ENCODE results near the gene ZCWPW2.

ZCWPW2 gene

DNA sequence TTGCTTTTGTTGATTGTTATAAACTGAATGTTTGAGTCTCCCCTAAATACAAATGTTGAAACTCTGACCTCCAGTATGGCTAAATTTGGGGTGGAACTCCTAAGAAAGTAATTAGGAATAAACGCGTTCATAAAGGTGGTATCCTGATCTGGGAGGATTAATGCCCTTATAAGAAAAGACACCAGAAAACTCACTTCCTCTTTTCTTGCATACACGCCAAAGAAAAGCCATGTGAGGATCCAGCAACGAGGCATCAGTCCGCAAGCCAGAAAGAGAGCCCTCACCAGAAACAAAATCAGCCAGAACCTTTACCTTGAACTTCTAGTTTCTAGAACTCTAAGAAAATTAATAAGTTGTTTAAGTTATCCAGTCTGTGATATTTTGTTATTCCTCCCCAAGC is 37.5 kb downstream of the ZCWPW2 start:
- no peak for DNase-seq

DNA sequence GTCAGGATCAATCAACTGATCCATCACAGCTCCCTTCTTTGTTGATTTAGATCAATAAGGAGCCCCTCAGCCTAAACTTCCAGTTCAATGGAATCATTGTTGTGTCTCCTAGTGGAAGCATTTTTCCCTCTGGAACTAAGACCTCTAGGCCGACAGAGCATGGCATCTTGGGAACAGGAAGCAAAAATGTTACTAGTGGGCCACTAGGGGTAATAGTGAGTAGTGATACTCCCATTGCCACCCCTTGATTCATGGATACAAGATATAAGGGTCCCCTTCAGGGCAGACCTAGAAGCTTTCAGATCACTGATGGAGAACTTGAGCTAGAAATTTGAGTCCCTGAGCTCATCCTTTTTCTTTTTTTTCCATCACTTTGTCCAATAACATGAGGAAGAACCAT is 40.5 kb downstream of the ZCWPW2 start:
- no peak for DNase-seq

DNA sequence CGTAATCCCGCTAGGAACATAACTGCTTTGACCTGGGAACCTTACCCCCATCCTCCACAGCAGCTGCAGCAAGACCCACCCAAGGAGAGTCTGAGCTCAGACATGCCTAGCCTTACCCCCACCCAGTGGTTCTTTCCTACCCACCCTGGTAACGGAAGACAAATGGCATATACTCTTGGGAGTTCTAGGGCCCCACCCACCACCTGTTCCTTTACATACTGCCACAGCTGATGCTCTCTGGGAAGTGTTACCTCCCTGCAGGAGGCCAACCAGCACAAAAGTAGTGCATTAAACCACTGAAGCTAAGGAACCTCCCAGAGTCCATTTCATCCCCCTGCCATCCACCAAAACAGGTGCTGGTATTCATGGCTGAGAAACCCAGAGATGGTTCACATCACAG is 50.7 kb downstream of the ZCWPW2 start:
- DNase-seq: no peak

DNA sequence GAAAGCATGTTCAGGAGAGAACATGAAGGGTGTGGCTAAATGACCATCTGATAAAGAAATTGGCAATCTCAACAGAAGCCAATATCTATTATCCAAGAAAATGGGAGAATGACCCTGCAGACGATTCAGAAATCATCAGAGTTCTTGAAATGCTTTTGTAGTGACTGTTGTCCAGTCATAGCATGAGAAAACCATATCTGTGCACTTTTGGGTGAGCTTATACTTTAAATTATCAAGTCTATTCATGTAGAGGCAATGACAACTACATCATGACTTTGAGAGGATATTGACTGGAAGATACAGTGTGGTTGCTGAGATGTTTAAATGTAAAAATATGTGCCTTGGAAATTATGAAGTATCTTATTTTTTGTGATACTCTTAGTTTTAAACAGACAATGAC is 57.7 kb downstream of the ZCWPW2 start:
- DNase-seq: no peak

DNA sequence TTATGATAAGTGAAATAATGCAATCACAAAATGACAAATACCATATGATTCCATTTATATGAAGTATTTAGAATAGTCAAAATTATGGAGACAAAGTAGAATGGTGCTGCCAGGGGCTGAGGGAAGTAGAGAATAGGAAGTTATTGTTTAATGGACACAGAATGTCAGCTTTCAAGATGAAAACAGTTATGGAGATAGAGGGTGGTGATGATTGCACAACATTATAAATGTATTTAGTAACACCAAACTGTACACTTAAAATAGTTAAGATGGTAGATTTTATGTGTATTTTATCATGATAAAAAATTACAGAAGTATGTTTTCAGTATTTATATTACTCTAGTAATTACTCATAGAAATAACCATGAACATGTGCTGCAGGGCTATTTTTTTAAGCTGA is 100.9 kb downstream of the ZCWPW2 start:
- DNase-seq: no peak

DNA sequence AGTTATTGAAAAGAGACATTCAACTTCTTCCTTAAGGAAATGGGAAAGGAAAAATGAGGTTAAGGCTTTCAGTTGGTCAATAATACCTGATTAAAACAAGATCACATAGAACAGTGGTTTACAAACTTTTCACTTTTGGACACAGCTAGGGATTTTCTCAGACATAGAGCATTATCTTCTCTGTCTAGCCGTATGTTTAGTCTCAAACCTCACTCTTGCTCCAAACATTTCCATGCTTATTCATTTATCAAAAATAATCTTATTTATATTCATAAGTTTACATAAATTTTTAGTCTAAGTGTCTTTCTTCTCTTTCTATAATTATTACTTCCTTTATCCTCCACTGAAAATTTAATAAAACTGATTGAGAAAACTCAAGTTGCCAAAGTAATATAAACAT is 114.3 kb downstream of the ZCWPW2 start:
- no peak for DNase-seq

DNA sequence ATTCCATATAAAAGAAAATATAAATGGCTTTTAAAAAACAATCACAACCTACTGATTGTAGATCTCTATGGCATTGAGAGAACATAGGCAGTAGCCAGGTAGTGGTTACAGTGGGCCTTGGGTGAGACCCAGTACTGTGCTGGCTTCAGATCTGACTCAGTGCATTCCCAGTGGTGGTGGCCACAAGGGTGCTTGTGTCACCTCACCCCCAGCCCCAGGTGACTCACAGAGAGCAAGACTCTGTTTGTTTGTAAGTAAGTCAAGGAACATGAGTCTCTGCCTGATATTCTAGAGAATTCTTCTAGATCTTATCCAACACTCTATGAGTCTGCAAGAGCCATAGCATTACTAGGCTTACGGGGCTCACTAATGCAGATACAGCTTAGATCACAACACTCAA is 118.9 kb downstream of the ZCWPW2 start:
- DNase-seq: no peak

DNA sequence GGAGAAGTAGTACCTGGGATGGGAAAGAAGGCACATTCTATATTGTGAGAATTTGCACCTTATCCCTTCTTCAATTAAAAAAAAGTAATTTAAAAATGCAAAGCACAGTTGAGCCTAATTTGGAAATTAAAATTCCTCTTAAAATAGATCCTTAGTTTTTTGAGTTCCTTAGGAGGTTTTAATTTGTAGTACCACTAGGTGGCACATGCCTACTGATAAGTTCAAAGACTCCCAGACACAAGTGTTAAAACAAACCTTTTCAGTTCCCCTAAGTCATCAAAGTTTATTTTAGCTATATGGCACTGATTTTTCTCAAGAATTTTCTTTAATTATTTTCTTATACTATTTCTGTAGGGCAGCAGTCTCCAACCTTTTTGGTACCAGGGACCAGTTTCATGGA is 127.7 kb downstream of the ZCWPW2 start:
- DNase-seq: no peak

DNA sequence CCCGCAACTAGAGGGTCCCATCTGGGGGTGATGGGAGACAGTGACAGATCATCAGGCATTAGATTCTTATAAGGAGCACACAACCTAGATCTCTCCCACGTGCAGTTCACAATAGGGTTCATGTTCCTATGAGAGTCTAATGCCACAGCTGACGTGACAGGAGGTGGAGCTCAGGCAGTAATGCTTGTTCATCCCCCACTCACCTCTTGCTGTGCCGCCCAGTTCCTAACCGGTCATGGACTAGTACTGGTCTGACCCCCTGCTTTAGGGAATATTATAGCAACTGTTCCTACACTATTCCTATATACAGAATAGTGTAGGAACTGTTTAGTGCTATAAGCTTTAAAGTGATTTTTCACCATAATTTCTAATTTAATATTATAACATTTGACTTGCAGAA is 128.2 kb downstream of the ZCWPW2 start:
- no peak for DNase-seq

DNA sequence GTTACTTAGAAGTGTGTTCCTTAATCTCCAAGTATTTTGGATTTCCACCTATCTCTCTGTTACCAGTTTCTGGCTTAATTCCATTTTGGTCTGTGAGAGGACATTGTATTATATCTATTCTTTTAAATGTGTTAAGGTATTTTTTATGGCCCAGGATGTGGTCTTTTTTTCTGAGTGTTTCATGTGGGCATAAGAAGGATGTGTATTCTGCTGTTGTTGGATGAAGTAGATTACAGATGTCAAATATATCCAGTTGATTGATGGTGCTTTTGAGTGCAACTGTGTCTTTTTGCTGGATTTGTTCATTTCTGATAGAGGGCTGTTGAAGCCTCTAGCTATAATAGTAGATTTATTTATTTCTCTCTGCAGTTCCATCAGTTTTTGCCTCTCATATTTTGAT is 136.6 kb downstream of the ZCWPW2 start:
- no peak for DNase-seq

DNA sequence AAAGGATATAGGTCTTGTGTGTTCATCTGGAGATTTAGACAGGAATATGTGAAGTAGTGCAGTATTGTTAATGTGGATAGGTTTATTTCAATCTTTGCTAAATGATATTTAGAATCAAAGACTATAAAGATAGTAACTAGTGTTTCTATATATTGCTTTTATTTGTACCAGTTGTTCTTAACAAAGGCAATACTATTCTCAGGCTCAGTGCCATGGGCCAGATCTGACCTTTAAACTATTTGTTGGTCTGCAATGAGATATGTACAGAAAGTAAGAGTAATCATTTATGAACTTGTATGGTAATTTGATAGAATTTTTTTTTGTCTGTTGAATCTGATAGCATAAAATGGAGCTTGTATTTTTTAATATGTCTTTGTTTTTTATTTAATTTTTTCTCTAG is 146.8 kb downstream of the ZCWPW2 start:
- DNase-seq: no peak

DNA sequence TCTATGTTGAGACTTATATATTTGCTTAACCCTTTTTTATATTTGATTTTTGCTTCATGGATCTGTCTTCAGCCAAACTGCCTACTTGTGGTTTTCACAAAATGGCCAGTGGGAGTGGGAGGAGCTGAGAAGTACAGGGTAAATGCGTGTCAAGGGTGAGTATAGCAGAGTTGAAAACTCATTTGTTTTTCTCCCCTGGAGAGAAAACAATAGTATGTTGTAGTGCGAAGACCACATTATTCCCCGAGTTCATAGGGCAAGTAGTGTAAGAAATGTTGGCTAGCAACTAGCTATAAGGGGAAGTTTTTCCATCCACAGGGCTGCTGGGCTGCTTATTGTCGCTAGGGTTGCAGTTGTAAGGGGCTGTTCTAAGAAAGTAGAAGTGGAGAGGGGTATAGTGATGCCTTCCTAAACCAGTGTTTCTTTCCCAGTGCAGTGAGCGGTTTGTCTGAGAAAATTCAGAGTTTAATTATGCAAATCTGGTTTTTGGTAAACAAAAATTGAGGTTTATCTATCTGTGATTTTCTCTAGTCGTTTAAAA is 153.9 kb downstream of the ZCWPW2 start:
- DNase-seq: no peak

DNA sequence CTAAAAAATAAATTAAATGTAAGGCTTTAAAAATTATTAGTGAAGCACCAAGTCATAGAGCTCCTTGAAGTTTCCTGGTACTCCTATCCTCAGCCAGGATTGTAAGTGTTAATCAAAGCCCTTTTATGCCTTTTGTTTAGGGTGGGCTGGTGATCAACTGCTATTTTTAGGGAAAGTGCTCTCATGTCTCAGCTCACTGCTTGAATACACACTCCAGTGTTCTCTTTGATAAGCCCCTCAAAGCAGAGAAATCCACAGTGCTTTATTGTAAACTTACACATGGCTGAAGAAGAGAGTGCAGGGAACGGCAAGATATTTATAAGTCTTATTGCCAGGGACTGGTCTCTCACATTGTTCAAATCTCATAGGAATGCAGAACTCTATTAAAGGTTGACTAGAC is 156.5 kb downstream of the ZCWPW2 start:
- no peak for DNase-seq

DNA sequence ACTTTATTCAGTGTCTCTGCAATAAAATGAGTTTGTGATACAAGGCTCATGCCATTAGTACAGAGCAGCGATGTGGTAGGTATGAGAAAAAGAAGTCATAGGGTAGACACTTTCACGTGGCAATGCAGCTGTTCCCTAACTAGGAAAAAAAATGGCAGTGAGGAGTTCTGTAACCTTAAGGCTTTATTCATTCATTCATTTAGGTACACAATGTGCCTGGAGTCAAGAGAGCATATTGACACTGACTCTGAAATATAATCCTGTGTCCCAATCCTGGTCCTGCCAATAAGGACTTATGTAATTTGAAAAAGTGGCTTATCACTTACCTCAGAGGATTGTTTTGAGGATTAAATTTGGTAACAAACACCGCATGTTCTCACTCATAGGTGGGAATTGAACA is 173.1 kb downstream of the ZCWPW2 start:
- no peak for DNase-seq

DNA sequence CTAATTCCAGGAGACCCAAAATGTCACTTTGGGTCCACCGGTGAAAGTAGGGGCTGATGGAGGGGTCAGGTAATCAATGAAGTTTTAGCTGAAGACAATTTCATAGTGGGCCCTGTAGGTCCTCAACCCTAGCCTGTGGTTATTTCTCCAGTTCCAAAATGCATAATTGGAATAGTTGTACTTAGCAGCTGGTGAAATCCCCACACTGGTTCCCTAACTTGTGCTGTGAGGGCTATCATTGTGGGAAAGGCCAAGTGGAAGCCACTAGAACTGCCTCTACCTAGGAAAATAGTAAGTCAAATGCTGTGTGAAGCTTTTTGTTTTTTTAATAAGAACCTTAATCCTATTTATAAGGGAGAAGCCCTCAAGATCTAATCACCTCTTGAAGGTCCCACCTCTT is 193.8 kb downstream of the ZCWPW2 start:
- no peak for DNase-seq

DNA sequence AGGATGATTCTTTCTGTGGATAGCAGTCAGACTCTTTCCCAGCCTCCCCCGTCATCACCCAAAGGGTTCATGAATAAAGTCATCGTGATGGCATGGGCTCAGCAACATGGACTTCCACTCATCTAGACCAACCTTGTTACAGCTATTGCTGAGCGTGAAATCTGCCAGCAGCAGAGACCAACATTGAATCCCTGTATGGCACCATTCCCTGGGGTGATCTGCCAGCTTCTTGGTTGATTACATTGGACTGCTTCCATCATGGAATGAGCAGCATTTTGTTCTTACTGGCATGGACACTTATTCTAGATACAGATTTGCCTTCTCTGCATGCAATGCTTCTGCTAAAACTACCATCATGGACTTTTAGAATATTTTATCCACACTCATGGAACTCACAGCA is 195.7 kb downstream of the ZCWPW2 start:
- DNase-seq: no peak

DNA sequence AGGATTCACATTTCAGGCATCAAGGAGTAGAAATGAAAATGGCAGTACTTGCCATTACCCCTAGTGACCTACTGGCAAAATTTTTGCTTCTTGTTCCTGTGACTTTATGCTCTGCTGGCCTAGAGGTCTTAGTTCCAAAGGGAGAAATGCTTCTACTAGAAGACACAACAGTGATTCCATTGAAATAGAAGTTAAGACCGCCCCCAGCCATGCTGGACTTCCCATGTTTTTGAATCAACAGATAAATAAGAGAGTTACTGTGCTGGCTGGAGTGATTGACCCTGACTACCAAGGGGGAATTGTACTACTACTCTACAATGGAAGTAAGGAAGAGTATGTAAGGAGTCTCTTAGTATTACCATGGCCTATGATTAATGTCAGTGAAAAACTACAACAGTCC is 196.3 kb downstream of the ZCWPW2 start:
- no peak for DNase-seq

DNA sequence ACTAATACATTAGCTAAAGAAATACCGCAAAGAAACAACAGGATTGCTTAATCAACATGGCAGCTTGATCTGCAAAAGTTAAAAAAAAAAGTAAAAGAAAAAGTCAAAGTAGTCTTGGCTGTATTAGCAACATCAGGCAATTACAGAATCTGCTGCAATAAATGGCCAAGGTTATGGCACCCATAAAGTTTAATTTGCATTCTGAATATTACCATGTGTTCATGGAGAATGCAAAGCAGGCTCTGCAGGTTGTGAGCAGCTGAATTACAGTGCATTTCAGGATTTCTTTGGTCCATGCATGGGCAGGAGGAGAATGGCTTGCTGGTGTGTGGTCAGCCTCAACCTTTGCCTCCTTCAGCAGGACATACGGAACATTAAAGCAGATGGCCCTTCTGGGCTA is 199.2 kb downstream of the ZCWPW2 start:
- DNase-seq: no peak

DNA sequence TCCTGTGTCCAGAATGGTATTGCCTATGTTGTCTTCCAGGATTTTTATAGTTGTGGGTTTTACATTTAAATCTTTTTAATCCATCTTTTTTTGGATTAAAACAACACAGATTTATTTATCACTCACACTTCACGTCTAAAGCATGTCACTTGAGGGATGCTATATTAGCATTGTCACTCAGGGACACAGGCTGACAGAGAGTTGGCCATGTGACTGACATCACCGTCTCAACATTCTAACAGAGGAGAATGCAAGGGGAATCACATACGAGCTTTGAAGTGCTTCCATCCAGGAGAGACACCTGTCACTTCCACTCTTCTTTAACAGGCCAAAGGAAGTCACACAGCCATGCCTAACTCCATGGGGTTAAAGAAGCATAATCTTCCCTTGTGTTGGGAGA is 204.7 kb downstream of the ZCWPW2 start:
- DNase-seq: no peak

DNA sequence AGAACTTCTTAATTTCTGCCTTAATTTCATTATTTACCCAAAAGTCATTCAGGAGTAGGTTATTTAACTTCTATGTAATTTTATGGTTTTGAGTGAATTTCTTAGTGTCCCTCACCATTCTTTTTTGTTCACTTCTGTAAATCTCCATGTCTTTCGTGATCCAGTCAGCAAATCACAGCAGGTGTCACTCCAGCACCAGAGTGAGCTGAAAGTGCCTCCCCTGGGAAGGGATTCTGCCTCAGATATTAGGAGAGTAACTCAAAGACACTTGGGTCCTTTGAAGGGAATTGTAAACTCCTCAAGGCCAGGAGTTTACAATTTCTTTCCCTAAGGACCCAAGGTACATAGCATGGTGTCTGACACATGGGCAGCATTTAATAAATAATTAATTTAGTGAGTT is 207.7 kb downstream of the ZCWPW2 start:
- DNase-seq: no peak

DNA sequence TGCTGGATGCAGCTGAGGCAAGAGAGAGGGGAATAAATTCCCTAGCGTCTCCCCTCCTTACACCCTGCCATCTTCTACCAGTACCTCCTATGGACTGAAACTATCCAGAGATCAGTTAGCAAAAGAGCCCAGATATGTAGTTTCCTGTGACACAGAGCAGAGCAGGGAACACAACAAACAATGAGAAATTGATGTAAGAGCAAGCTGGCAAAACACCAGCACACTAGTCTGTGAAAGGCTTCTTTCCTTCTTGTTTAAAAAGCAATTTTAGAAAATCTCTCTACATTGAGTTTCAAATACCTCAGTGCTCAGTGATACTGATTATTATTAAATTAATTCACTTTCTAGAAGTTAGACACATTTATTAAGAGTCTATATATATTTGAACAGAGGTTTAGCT is 215.7 kb downstream of the ZCWPW2 start:
- no peak for DNase-seq

DNA sequence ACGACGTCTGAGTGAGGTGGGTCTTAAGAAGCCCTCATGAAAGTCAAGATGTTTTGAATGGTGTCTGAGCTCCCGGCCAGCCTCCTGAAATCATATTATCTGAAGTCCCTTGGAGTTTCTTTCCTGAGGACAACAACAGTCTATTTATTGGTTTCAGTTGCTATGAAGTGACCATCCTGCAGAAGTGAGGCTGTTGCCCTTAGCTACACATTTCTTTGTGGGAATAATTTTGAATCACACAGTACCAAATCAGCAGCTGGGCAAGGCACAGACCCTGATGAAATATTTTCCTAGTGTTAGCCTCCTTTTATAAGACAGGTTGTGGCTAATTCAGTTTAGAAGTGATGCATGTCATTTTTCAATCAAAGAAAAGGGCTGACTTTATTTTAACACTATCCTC is 220.8 kb downstream of the ZCWPW2 start:
- no peak for DNase-seq

DNA sequence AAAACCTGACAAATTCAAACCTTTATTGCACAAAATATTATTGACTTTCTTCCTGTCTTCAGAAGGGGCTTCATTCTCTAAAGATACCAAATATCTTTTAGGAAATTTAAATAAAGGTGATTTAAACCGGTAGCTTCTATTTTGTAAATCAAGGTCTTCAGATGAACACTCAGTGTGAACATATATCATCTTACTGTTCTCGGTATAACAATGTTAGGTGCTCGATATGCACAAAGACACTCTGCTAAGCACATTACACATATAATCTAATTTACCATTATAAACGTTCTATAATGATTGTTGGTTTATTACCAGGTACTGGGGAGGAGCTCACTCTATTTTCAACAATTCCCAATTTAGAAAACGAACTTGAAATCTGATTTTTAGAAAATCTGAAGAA is 225.5 kb downstream of the ZCWPW2 start:
- DNase-seq: no peak

DNA sequence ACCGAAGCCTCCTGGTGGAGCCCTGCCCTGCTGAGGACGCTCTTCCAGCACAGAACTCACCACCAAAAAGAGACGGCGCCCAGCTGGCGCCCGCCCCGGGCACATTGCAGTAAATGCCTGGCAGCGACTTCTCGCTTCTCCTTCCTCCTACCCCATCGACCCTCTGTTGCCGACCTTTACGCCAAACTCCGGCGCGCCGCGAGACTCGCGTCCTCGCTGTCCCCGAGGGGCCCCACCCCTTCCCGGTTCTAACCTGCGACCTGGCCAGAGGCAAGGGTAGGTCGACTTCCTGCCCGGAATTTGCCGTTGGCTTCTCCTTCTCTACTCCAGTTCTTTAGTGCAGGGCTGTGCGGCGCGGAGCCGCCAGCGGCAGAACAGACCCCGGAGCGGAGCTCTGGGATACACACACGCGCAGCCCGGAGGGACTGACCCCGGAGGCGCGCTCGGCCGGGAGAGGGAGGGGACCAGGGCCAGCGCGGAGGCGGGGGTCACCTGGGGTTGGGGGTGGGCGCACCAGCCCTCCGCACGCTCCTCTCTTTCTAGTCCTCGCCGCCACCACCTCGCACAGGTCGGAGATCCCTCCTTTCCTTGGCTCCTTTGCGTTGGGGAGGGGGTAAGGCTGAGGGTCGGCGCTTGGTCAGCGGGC is 226.7 kb downstream of the ZCWPW2 start:
- DNase-seq: no peak
